Suppressor macrophage treated with lipopolysaccharide for 1 hour (primary cell): Measurements from ENCODE around the gene ACSM2B.
"Not testable (repeated sequence)": the region's sequence is repeated elsewhere in the genome, so short reads cannot be mapped to it uniquely, and the experiment has no call there.

Source experiments
- DNase-seq, 3 donors: peaks; one replicate each; pipeline ENCODE4 v3.0.0-alpha.2; 2020 to 2022

The ACSM2B gene

GRCh38 chr16:20592780-20593179 lies 16.6 kb upstream of the ACSM2B start:
- DNase-seq = not testable (repeated sequence)

- DNase-seq = not testable (repeated sequence)
These were observed 13.3 kb upstream of the ACSM2B start for GRCh38 chr16:20589486-20589885.

- DNase-seq = not testable (repeated sequence)
These were observed 11.5 kb upstream of the ACSM2B start for GRCh38 chr16:20587645-20588074.

- not testable (repeated sequence) for DNase-seq
These were observed 10.5 kb upstream of the ACSM2B start for GRCh38 chr16:20586716-20587115.

- not testable (repeated sequence) for DNase-seq
These were observed 9.9 kb upstream of the ACSM2B start for GRCh38 chr16:20586112-20586511.

- not testable (repeated sequence) for DNase-seq
These were observed 4.5 kb upstream of the ACSM2B start for GRCh38 chr16:20580487-20581259.

- not testable (repeated sequence) for DNase-seq
These were observed 1.9 kb upstream of the ACSM2B start for GRCh38 chr16:20578091-20578490.

GRCh38 chr16:20569117-20569651 lies 7.0 kb downstream of the ACSM2B start:
- not testable (repeated sequence) for DNase-seq

GRCh38 chr16:20568404-20568803 lies 7.8 kb downstream of the ACSM2B start:
- no peak for DNase-seq

GRCh38 chr16:20566864-20567263 lies 9.3 kb downstream of the ACSM2B start:
- DNase-seq = no peak

- not testable (repeated sequence) for DNase-seq
These were observed 10.8 kb downstream of the ACSM2B start for GRCh38 chr16:20565334-20565733.

GRCh38 chr16:20564218-20564617 lies 11.9 kb downstream of the ACSM2B start:
- not testable (repeated sequence) for DNase-seq

GRCh38 chr16:20555628-20556027 lies 20.5 kb downstream of the ACSM2B start:
- DNase-seq = not testable (repeated sequence)

- not testable (repeated sequence) for DNase-seq
These were observed 21.5 kb downstream of the ACSM2B start for GRCh38 chr16:20554689-20555088.

- not testable (repeated sequence) for DNase-seq
These were observed 22.7 kb downstream of the ACSM2B start for GRCh38 chr16:20553493-20553892.

GRCh38 chr16:20546951-20547350 lies 29.2 kb downstream of the ACSM2B start:
- DNase-seq = not testable (repeated sequence)

- not testable (repeated sequence) for DNase-seq
These were observed 29.8 kb downstream of the ACSM2B start for GRCh38 chr16:20546278-20546853.

- not testable (repeated sequence) for DNase-seq
These were observed 35.4 kb downstream of the ACSM2B start for GRCh38 chr16:20540603-20541316.

GRCh38 chr16:20538687-20539086 lies 37.5 kb downstream of the ACSM2B start:
- no peak for DNase-seq

GRCh38 chr16:20538181-20538580 lies 38.0 kb downstream of the ACSM2B start:
- no peak for DNase-seq

GRCh38 chr16:20536669-20537068 lies 39.5 kb downstream of the ACSM2B start:
- DNase-seq = not testable (repeated sequence)

- DNase-seq = not testable (repeated sequence)
These were observed 43.8 kb downstream of the ACSM2B start for GRCh38 chr16:20532284-20532792.

GRCh38 chr16:20531795-20532194 lies 44.4 kb downstream of the ACSM2B start:
- not testable (repeated sequence) for DNase-seq
